OCI-LY7 (cell line): ENCODE data around the gene NPC2.

Source experiments
- CTCF ChIP-seq: fragments of 200-600 bp; sonication (generic); conservative IDR thresholded peaks from 2 replicates; pipeline ENCODE4 v1.5.1; 2014; ENCODE audit warnings: mild to moderate bottlenecking, antibody characterized with exemption, low read length, moderate library complexity, mixed read lengths
- EZH2phosphoT487 ChIP-seq: fragments of 200-600 bp; sonication (generic); IDR thresholded peaks from 2 replicates; pipeline ENCODE4 v1.6.1; 2018; ENCODE audit warnings: low read depth, borderline replicate concordance, mild to moderate bottlenecking, mixed run types, antibody characterized with exemption, low read length, moderate library complexity, mixed read lengths

GRCh38 chr14:74491956-74492775, 939 bp downstream of the NPC2 start:
- peak; percentile 81 for TF ChIP-seq CTCF
- TF ChIP-seq EZH2phosphoT487, result no peak
